Measurements from ENCODE around the gene FGF3. TPM values are rescaled to one million over a fixed set of nuclear protein-coding genes. Genes with fewer than 3 reads are reported as not detected.

Gene FGF3
- total and polyA plus RNA-seq, 9 of the 15 experiments (the other 6 are each of a cell fraction or from before 2014, with no cell fraction given) = not detected

DNA sequence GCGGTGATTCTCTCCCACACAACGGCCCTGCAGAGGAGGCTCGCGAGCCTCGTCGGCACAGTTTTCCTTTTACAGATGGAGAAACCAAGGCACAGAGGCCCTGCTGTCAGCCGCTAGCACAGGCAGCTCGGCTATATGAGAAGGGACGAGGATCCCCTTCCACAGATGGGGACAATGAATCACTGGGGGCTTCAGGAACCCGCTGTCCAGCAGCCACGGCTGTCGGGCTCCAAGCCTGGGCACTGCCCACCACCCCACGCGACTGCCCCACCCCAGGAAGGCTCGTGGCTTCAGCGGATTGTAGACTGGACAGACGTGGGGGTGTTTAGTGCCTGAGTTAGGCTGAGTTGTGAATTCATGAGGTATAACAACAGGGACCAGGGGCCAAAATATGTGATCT lies 17.2 kb upstream of the FGF3 start (continued):
- TF ChIP-seq BRCA1 (IDR thresholded peaks at IDR 0.05) (no peak), BRCA1 (CRISPR knock-in tag; IDR thresholded peaks at IDR 0.05) (no peak), MCM3 (IDR thresholded peaks at IDR 0.05) (no peak), BCL6 (CRISPR knock-in tag; IDR thresholded peaks at IDR 0.05) (no peak), ADNP (tag; IDR thresholded peaks at IDR 0.05) (no peak)
- TF ChIP-seq, protein P1, sequence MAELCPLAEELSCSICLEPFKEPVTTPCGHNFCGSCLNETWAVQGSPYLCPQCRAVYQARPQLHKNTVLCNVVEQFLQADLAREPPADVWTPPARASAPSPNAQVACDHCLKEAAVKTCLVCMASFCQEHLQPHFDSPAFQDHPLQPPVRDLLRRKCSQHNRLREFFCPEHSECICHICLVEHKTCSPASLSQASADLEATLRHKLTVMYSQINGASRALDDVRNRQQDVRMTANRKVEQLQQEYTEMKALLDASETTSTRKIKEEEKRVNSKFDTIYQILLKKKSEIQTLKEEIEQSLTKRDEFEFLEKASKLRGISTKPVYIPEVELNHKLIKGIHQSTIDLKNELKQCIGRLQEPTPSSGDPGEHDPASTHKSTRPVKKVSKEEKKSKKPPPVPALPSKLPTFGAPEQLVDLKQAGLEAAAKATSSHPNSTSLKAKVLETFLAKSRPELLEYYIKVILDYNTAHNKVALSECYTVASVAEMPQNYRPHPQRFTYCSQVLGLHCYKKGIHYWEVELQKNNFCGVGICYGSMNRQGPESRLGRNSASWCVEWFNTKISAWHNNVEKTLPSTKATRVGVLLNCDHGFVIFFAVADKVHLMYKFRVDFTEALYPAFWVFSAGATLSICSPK (IDR thresholded peaks at IDR 0.05; ENCODE audit: borderline replicate concordance) = no peak
- TF ChIP-seq, protein P2, sequence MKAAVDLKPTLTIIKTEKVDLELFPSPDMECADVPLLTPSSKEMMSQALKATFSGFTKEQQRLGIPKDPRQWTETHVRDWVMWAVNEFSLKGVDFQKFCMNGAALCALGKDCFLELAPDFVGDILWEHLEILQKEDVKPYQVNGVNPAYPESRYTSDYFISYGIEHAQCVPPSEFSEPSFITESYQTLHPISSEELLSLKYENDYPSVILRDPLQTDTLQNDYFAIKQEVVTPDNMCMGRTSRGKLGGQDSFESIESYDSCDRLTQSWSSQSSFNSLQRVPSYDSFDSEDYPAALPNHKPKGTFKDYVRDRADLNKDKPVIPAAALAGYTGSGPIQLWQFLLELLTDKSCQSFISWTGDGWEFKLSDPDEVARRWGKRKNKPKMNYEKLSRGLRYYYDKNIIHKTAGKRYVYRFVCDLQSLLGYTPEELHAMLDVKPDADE (conservative IDR thresholded peaks at IDR 0.05; ENCODE audit: control insufficient read depth, low read depth, low read length) = no peak

Data from K562 (cell line).